SH-SY5Y (cell line): ENCODE measurements around the gene PHF20.

Experiments
- GATA2 ChIP-seq: IDR thresholded peaks from 2 replicates; pipeline ENCODE4 v1.6.1; 2011; ENCODE audit warnings: mild to moderate bottlenecking, low read depth, low read length
- GATA3 ChIP-seq: IDR thresholded peaks from 2 replicates; pipeline ENCODE4 v1.6.1; 2011; ENCODE audit warnings: low read depth, mild to moderate bottlenecking, low read length, moderate library complexity

GRCh38 chr20:35971981-35972380 is 200.2 kb downstream of the PHF20 start:
- TF ChIP-seq GATA2 (no peak), GATA3 (no peak)
